Measurements from ENCODE around the gene PRR23B. TPM values are rescaled to one million over a fixed set of nuclear protein-coding genes. Genes with fewer than 3 reads are reported as not detected.
A peak's percentile ranks its signal among the peaks of the same experiment; 100 is the strongest.

The PRR23B gene
- total RNA-seq, 1 experiment from 2014 or later, result not detected

- Histone ChIP-seq H3K9me2 (ENCODE audit: insufficient read depth) (no peaks in the 10 kb centered on the region), H3K4me2 (no peak within 1 kb of the TSS), H4K20me1 (ENCODE audit: insufficient read depth) (no peaks in the 10 kb centered on the region), H3F3A (ENCODE audit: insufficient read depth, low read depth) (no peaks in the 10 kb centered on the region), H3K79me2 (ENCODE audit: low read depth) (no peaks in the 10 kb centered on the region), H3K9me3 (ENCODE audit: insufficient read depth, low read depth) (no peaks in the 10 kb centered on the region), H3K27me3 (ENCODE audit: insufficient read depth, low read depth) (no peaks in the 10 kb centered on the region; the same call in 1 of the 2 replicates), H3K4me1 (replicated peaks; ENCODE audit: insufficient read depth) (no peaks in the 10 kb centered on the region), H3K27ac (no peak within 1 kb of the TSS), H3K36me3 (ENCODE audit: low read depth) (no peaks in the 10 kb centered on the region), H2AFZ (no peak within 1 kb of the TSS), H3K4me3 (no peak within 1 kb of the TSS)
- ChIA-PET POLR2A (ENCODE audit: unreplicated experiment) (no interaction called here), CTCF (no interaction called here)
- TF ChIP-seq CTCF (conservative IDR thresholded peaks at IDR 0.05) (peak; percentile 26; the same call in 1 of the 2 replicates), EZH2 (IDR thresholded peaks at IDR 0.05; ENCODE audit: low read depth) (no peak)
- BruUV-seq (replicated peaks), result no TSS peak
- intact Hi-C loops (cut with micrococcal nuclease; ENCODE audit: unreplicated experiment), result no loop called here
- no peak for DNase-seq
Observed at GRCh38 chr3:139044366-139045210, 23.9 kb upstream of the PRR23B start, which contains the start of gene PRR23C. Gene PRR23C (minus strand): TSS chr3:139044892. CDS start chr3:139044620, 272 bp downstream.

GRCh38 chr3:139043554-139044365 is 23.0 kb upstream of the PRR23B start:
- no peaks in the 10 kb centered on the region for H3F3A ChIP-seq (ENCODE audit: insufficient read depth, low read depth)
- TF ChIP-seq CTCF (conservative IDR thresholded peaks at IDR 0.05), result no peak
- no peak for TF ChIP-seq EZH2 (IDR thresholded peaks at IDR 0.05; ENCODE audit: low read depth)
- no peaks in the 10 kb centered on the region for H4K20me1 ChIP-seq (ENCODE audit: insufficient read depth)
- H3K9me3 ChIP-seq (ENCODE audit: insufficient read depth, low read depth), result no peaks in the 10 kb centered on the region
- no peak overlapping the region for H3K27ac ChIP-seq
- intact Hi-C loops (cut with micrococcal nuclease; ENCODE audit: unreplicated experiment), result no loop called here
- H3K4me1 ChIP-seq (replicated peaks; ENCODE audit: insufficient read depth), result no peaks in the 10 kb centered on the region
- H3K36me3 ChIP-seq (ENCODE audit: low read depth), result no peaks in the 10 kb centered on the region
- no peaks in the 10 kb centered on the region for H3K79me2 ChIP-seq (ENCODE audit: low read depth)
- ChIA-PET CTCF (no interaction called here), POLR2A (ENCODE audit: unreplicated experiment) (no interaction called here)
- no peak for DNase-seq
- H3K27me3 ChIP-seq (ENCODE audit: insufficient read depth, low read depth), result peaks cover 3% of the 10 kb centered on the region; the same call in 1 of the 2 replicates
- no TSS peak for BruUV-seq (replicated peaks)
- H3K9me2 ChIP-seq (ENCODE audit: insufficient read depth), result no peaks in the 10 kb centered on the region
- no peak overlapping the region for H3K4me3 ChIP-seq
- H2AFZ ChIP-seq, result no peak overlapping the region
- no peak overlapping the region for H3K4me2 ChIP-seq

- H3F3A ChIP-seq (ENCODE audit: insufficient read depth, low read depth), result no peaks in the 10 kb centered on the region
- CTCF ChIA-PET, result no interaction called here
- H3K4me2 ChIP-seq, result no peak overlapping the region
- intact Hi-C loops (cut with micrococcal nuclease; ENCODE audit: unreplicated experiment), result no loop called here
- H3K27ac ChIP-seq, result no peak overlapping the region
- H3K4me1 ChIP-seq (replicated peaks; ENCODE audit: insufficient read depth), result no peaks in the 10 kb centered on the region
- no peaks in the 10 kb centered on the region for H4K20me1 ChIP-seq (ENCODE audit: insufficient read depth)
- no peaks in the 10 kb centered on the region for H3K79me2 ChIP-seq (ENCODE audit: low read depth)
- BruUV-seq (replicated peaks), result no TSS peak
- H3K27me3 ChIP-seq (ENCODE audit: insufficient read depth, low read depth), result peaks cover 12% of the 10 kb centered on the region
- H3K36me3 ChIP-seq (ENCODE audit: low read depth), result no peaks in the 10 kb centered on the region
- H3K4me3 ChIP-seq, result no peak overlapping the region
- no peaks in the 10 kb centered on the region for H3K9me3 ChIP-seq (ENCODE audit: insufficient read depth, low read depth)
- no peaks in the 10 kb centered on the region for H3K9me2 ChIP-seq (ENCODE audit: insufficient read depth)
- POLR2A ChIA-PET (ENCODE audit: unreplicated experiment), result no interaction called here
- H2AFZ ChIP-seq, result no peak overlapping the region
- DNase-seq, result no peak
- TF ChIP-seq CTCF (conservative IDR thresholded peaks at IDR 0.05), result no peak
- no peak for TF ChIP-seq EZH2 (IDR thresholded peaks at IDR 0.05; ENCODE audit: low read depth)
Observed at GRCh38 chr3:139037478-139037877, 16.8 kb upstream of the PRR23B start.

All from PC-9 (cell line).